ENCODE results near the gene RAVER1.

DNA sequence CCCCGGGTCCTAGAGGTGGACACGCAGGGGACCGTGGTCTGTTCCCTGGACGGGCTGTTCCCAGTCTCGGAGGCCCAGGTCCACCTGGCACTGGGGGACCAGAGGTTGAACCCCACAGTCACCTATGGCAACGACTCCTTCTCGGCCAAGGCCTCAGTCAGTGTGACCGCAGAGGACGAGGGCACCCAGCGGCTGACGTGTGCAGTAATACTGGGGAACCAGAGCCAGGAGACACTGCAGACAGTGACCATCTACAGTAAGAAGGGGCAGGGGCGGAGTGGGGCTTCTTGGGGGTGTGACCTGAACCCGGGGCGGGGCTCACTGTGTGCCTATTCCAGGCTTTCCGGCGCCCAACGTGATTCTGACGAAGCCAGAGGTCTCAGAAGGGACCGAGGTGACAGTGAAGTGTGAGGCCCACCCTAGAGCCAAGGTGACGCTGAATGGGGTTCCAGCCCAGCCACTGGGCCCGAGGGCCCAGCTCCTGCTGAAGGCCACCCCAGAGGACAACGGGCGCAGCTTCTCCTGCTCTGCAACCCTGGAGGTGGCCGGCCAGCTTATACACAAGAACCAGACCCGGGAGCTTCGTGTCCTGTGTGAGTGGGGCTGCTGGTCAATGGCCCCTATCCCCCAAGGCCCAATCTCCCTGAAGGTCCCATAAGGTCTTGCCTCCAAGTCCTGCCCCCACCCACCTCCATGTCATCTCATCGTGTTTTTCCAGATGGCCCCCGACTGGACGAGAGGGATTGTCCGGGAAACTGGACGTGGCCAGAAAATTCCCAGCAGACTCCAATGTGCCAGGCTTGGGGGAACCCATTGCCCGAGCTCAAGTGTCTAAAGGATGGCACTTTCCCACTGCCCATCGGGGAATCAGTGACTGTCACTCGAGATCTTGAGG is 49.0 kb downstream of the RAVER1 start:
- TF ChIP-seq, protein P1, sequence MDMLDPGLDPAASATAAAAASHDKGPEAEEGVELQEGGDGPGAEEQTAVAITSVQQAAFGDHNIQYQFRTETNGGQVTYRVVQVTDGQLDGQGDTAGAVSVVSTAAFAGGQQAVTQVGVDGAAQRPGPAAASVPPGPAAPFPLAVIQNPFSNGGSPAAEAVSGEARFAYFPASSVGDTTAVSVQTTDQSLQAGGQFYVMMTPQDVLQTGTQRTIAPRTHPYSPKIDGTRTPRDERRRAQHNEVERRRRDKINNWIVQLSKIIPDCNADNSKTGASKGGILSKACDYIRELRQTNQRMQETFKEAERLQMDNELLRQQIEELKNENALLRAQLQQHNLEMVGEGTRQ (CRISPR knock-in tag; IDR thresholded peaks at IDR 0.05): no peak
- TF ChIP-seq, protein P2, sequence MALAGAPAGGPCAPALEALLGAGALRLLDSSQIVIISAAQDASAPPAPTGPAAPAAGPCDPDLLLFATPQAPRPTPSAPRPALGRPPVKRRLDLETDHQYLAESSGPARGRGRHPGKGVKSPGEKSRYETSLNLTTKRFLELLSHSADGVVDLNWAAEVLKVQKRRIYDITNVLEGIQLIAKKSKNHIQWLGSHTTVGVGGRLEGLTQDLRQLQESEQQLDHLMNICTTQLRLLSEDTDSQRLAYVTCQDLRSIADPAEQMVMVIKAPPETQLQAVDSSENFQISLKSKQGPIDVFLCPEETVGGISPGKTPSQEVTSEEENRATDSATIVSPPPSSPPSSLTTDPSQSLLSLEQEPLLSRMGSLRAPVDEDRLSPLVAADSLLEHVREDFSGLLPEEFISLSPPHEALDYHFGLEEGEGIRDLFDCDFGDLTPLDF (CRISPR knock-in tag; IDR thresholded peaks at IDR 0.05): no peak
- TF ChIP-seq, protein P3, sequence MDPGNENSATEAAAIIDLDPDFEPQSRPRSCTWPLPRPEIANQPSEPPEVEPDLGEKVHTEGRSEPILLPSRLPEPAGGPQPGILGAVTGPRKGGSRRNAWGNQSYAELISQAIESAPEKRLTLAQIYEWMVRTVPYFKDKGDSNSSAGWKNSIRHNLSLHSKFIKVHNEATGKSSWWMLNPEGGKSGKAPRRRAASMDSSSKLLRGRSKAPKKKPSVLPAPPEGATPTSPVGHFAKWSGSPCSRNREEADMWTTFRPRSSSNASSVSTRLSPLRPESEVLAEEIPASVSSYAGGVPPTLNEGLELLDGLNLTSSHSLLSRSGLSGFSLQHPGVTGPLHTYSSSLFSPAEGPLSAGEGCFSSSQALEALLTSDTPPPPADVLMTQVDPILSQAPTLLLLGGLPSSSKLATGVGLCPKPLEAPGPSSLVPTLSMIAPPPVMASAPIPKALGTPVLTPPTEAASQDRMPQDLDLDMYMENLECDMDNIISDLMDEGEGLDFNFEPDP (CRISPR knock-in tag; IDR thresholded peaks at IDR 0.05): no peak
- TF ChIP-seq CEBPB (tag; IDR thresholded peaks at IDR 0.05): no peak

All from K562 (cell line).